NCI-H1930 (cell line): ENCODE measurements around the gene BGN.

Source experiments
- DNase-seq, 2 experiments: peaks; one replicate each; lab custom pipeline; 2025; lab: John Stamatoyannopoulos, UW

The BGN gene

GRCh38 chrX:153504445-153505016 lies 9.8 kb downstream of the BGN start:
- no peak for DNase-seq

GRCh38 chrX:153505361-153505760 lies 10.6 kb downstream of the BGN start:
- no peak for DNase-seq

GRCh38 chrX:153507484-153508178 lies 12.9 kb downstream of the BGN start:
- peak; percentile 45 to 62 for DNase-seq

GRCh38 chrX:153509592-153509991 lies 14.8 kb downstream of the BGN start:
- DNase-seq, result no peak

- no peak for DNase-seq
These were observed 15.6 kb downstream of the BGN start for GRCh38 chrX:153510383-153510782.

- DNase-seq, result no peak
These were observed 17.2 kb downstream of the BGN start for GRCh38 chrX:153511784-153512500.

- no peak for DNase-seq
These were observed 17.7 kb downstream of the BGN start for GRCh38 chrX:153512501-153512893.

GRCh38 chrX:153513265-153513664 lies 18.5 kb downstream of the BGN start:
- no peak for DNase-seq

GRCh38 chrX:153514259-153514658 lies 19.5 kb downstream of the BGN start:
- DNase-seq, result no peak

GRCh38 chrX:153515435-153515834 lies 20.7 kb downstream of the BGN start:
- DNase-seq, result no peak

- no peak for DNase-seq
These were observed 21.3 kb downstream of the BGN start for GRCh38 chrX:153516073-153516472.

- DNase-seq, result no peak
These were observed 22.6 kb downstream of the BGN start, which contains the start of gene ATP2B3 for GRCh38 chrX:153517423-153517822. Gene ATP2B3 (plus strand): TSS chrX:153517642. CDS start chrX:153536248, 18,606 bp downstream.

- no peak for DNase-seq
These were observed 23.4 kb downstream of the BGN start for GRCh38 chrX:153517946-153518834.

- no peak for DNase-seq
These were observed 24.9 kb downstream of the BGN start for GRCh38 chrX:153519569-153520286.

GRCh38 chrX:153520287-153520917 lies 25.6 kb downstream of the BGN start:
- no peak for DNase-seq

- no peak for DNase-seq
These were observed 26.3 kb downstream of the BGN start for GRCh38 chrX:153521034-153521433.

GRCh38 chrX:153522259-153522658 lies 27.5 kb downstream of the BGN start:
- DNase-seq, result no peak

- DNase-seq, result no peak
These were observed 28.5 kb downstream of the BGN start for GRCh38 chrX:153523269-153523668.

GRCh38 chrX:153524234-153524633 lies 29.5 kb downstream of the BGN start:
- no peak for DNase-seq

GRCh38 chrX:153525451-153525850 lies 30.7 kb downstream of the BGN start:
- DNase-seq, result no peak

GRCh38 chrX:153526042-153526441 lies 31.3 kb downstream of the BGN start:
- DNase-seq, result no peak
